AG04449 (cell line): ENCODE measurements around the gene MORF4L1.

Source experiments
- CTCF ChIA-PET: fragments of 350-600 bp; formaldehyde crosslinking; extraction: SDS; loops from one replicate; lab custom pipeline; 2021; ENCODE audit warnings: antibody characterized with exemption; lab: Yijun Ruan, JAX
- POLR2A ChIA-PET: fragments of 400-600, 350-600 bp; formaldehyde crosslinking; extraction: SDS; loops from one replicate; lab custom pipeline; 2020; ENCODE audit warnings: antibody characterized with exemption, inconsistent platforms; lab: Yijun Ruan, JAX
- DNase-seq: peaks from one replicate; pipeline ENCODE4 v3.0.0-alpha.2; 2010; ENCODE audit warnings: low read depth, low spot score
- H3K4me3 ChIP-seq: 2 replicates; pipeline ENCODE4 v1.5.1; 2011; ENCODE audit warnings: low read depth, mild to moderate bottlenecking, control low read depth, low read length
- CTCF ChIP-seq: IDR thresholded peaks from one replicate; pipeline ENCODE4 v1.5.1; 2011; ENCODE audit warnings: mild to moderate bottlenecking, moderate library complexity, low read length, control low read depth, inconsistent platforms; ENCODE audit not compliant: insufficient read depth; ENCODE audit errors: missing control alignments

Gene MORF4L1

GRCh38 chr15:78931439-78932257 is 59.0 kb downstream of the MORF4L1 start:
- ChIA-PET CTCF (interaction anchor here (1.3 to 2.0 kb wide), 3 partner anchors 48 to 253 kb away, joined by 5 read pairs; no protein-coding TSS in a partner anchor), POLR2A (interaction anchor here (0.7 to 0.9 kb wide), 2 partner anchors 11 to 12 kb away, joined by 3 to 4 read pairs; no protein-coding TSS in a partner anchor)
- DNase-seq, result no peak
- H3K4me3 ChIP-seq, result no peak overlapping the region
- no peak for TF ChIP-seq CTCF

GRCh38 chr15:78932258-78932808 is 59.6 kb downstream of the MORF4L1 start:
- ChIA-PET POLR2A (no interaction called here), CTCF (interaction anchor here (1.5 to 2.0 kb wide), 2 partner anchors 47 to 252 kb away, joined by 5 read pairs; no protein-coding TSS in a partner anchor)
- no peak overlapping the region for H3K4me3 ChIP-seq
- no peak for TF ChIP-seq CTCF
- DNase-seq, result no peak

GRCh38 chr15:78933187-78933822 is 60.6 kb downstream of the MORF4L1 start:
- TF ChIP-seq CTCF, result no peak
- no peak for DNase-seq
- no peak overlapping the region for H3K4me3 ChIP-seq
- POLR2A ChIA-PET, result no interaction called here
- CTCF ChIA-PET, result interaction anchor here (1.5 to 2.0 kb wide), 2 partner anchors 46 to 251 kb away, joined by 5 read pairs; no protein-coding TSS in a partner anchor

- POLR2A ChIA-PET, result no interaction called here
Observed at GRCh38 chr15:78933823-78934654, 61.3 kb downstream of the MORF4L1 start.

DNA sequence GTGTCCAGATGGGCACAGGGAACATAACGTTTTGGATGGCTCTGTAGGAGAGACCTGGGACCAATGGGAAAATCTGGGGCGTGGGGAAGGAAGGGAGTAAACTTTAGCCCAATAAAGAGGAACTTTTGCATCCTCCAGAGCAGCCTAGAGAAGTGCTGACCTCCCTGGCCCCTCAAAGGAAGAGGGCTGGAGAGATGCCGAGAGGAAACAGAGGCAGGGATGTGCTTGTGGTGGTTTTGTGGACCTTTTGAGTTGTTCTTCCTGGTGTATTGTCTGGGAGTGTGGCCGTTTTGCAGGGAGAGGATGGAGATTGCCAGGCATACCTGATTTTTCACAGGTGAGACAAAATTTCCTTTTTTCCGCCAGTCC is 61.9 kb downstream of the MORF4L1 start:
- CTCF ChIA-PET, result interaction anchor here (1.6 to 2.3 kb wide), 2 partner anchors 45 to 249 kb away, joined by 4 to 6 read pairs; no protein-coding TSS in a partner anchor
- POLR2A ChIA-PET, result no interaction called here
- TF ChIP-seq CTCF, result no peak
- H3K4me3 ChIP-seq, result no peak overlapping the region
- DNase-seq, result no peak

More at GRCh38 chr15:78933823-78934654, 61.3 kb downstream of the MORF4L1 start:
- TF ChIP-seq CTCF, result no peak
- no peak for DNase-seq
- H3K4me3 ChIP-seq, result no peak overlapping the region
- CTCF ChIA-PET, result interaction anchor here (1.6 to 2.0 kb wide), 2 partner anchors 250 kb away, joined by 4 to 5 read pairs; no protein-coding TSS in a partner anchor
